Stimulated activated CD8-positive, alpha-beta memory T cell treated with anti-CD3 and anti-CD28 coated beads, Interleukin-4, amount 100 ng/mL, for 4 hours (primary cell): Measurements from ENCODE around the gene PSMB9.

Experiments
- DNase-seq, 2 donors: peaks; one replicate each; pipeline ENCODE4 v3.0.0-alpha.2; 2020; ENCODE audit warnings: low read depth in 2 of 2, low spot score in 1 of 2

The PSMB9 gene

DNA sequence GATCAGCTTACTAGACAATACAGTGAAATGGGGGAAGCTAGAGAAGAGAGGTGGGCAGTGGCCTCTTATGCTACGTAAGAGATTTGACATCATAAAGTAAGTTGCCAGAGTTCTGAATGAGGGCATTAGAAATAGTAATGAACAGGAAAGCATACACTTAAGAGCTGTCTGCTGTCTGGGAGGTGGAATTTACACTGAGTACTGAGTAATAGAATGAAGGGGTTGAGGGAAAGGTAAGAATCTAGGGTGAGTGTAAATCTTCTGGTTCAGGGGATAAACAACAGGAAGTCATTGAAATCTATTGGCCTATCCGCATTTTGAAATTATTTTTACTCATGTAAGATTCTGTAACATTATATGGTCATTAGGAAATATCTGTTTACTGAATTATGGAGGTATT is 51.1 kb downstream of the PSMB9 start:
- DNase-seq: no peak

DNA sequence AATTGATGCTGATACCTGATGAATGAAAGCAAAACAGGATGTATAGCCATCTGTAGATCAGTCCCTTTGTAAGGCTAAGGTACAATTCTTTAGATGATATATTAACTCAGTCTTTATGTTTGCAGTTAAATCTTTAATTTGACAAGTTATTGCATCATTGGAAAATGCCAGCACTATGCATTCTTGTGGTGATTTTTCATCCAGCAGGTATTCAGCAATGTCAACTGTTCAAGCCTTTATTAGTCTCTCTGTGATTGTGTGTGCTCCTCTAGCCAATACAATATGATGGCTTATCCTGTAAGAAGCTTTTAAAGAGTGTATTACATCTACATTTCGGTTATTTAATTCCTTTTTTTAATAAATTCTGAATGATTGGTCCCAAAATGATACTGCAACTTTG is 52.5 kb downstream of the PSMB9 start:
- no peak for DNase-seq

DNA sequence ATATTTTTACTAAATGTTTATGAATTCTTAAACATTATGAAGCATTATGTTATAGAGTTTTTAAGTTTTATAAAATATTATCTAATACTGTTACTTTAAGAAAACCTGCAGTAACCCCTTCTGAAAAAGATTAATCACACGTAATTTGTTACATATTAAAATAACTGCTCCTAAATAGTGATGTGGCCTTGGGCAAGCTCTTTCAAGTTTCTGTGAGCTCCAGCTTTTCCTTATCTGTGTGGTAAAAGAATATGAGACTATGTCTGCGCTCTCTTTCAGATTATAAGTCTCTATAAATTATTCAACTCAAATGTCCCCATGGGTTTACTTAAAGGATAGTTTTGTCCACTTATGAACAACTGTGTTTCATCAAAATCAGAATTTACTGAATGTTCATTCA is 54.9 kb downstream of the PSMB9 start:
- no peak for DNase-seq
